H1 (cell line): ENCODE measurements around the gene MYRIP. TPM values are rescaled to one million over a fixed set of nuclear protein-coding genes. Genes with fewer than 3 reads are reported as not detected.

Experiments
- CTCF ChIA-PET: fragments of 300-600 bp; sonication (Branson Sonifier 250); formaldehyde crosslinking; loops from one replicate; lab custom pipeline; 2021; ENCODE audit not compliant: partially characterized antibody; lab: Charles Lee
- POLR2A ChIA-PET: fragments of 300-600 bp; sonication (Branson Sonifier 250); formaldehyde crosslinking; loops from one replicate; lab custom pipeline; 2021; ENCODE audit warnings: inconsistent platforms; ENCODE audit not compliant: partially characterized antibody; lab: Charles Lee
- DNase-seq, 2 experiments: peaks; one replicate each; pipeline versions ENCODE4 v3.0.0 to v3.0.0-alpha.2; 2010 to 2022; ENCODE audit warnings: low spot score in 2 of 2, low read depth in 1 of 2, mixed read lengths in 1 of 2
- FAIRE-seq: peaks from 2 replicates; lab custom pipeline; 2011; peaks lifted over from hg19 to GRCh38; lab: Jason Lieb, UNC
- H2AFZ ChIP-seq: 2 replicates; pipeline ENCODE4 v1.8.1; 2012; ENCODE audit warnings: low read length, inconsistent platforms
- H2AK5ac ChIP-seq: 2 replicates; pipeline ENCODE4 v1.6.1; 2013; ENCODE audit warnings: low read depth, low read length
- H2BK120ac ChIP-seq: replicated peaks from 2 replicates; pipeline ENCODE3; 2013; ENCODE audit warnings: low read depth, low read length, inconsistent platforms
- H2BK12ac ChIP-seq: 2 replicates; pipeline ENCODE4 v1.6.1; 2013; ENCODE audit warnings: low read depth, low read length
- H2BK15ac ChIP-seq: 2 replicates; pipeline ENCODE4 v1.6.1; 2013; ENCODE audit warnings: low read length
- H2BK20ac ChIP-seq: 2 replicates; pipeline ENCODE4 v1.6.1; 2013; ENCODE audit warnings: low read length
- H2BK5ac ChIP-seq: 2 replicates; pipeline ENCODE4 v1.6.1; 2013; ENCODE audit warnings: low read depth, low read length
- H3K14ac ChIP-seq: 2 replicates; pipeline ENCODE4 v1.6.1; 2013; ENCODE audit warnings: inconsistent platforms; ENCODE audit not compliant: insufficient read length
- H3K18ac ChIP-seq: 2 replicates; pipeline ENCODE4 v1.6.1; 2013; ENCODE audit warnings: low read length; ENCODE audit errors: extremely low read depth
- H3K23ac ChIP-seq: 2 replicates; pipeline ENCODE4 v1.6.1; 2013; ENCODE audit warnings: inconsistent platforms; ENCODE audit not compliant: insufficient read length
- H3K23me2 ChIP-seq: 2 replicates; pipeline ENCODE4 v1.6.1; 2013; ENCODE audit warnings: low read depth, low read length
- H3K27ac ChIP-seq: 2 replicates; pipeline ENCODE4 v1.6.1; 2011; ENCODE audit warnings: low read depth, low read length, inconsistent platforms
- H3K27me3 ChIP-seq, 4 experiments: replicated peaks in 1 of 4; 1 replicate in 1 of 4; 2 replicates in 3 of 4; pipeline versions ENCODE4 v1.6.1 to v1.8.1; 2011 to 2013; ENCODE audit warnings: low read length in 3 of 4, mild to moderate bottlenecking in 3 of 4, inconsistent platforms in 2 of 4, mixed read lengths in 2 of 4, moderate library complexity in 1 of 4; ENCODE audit not compliant: control insufficient read depth in 3 of 4, insufficient read depth in 3 of 4; ENCODE audit errors: extremely low read depth in 1 of 4
- H3K36me3 ChIP-seq, 4 experiments: 2 replicates each; pipeline versions ENCODE4 v1.6.1 to v1.8.1; 2011 to 2013; ENCODE audit warnings: mild to moderate bottlenecking in 4 of 4, low read length in 3 of 4, moderate library complexity in 2 of 4, control low read depth in 1 of 4, inconsistent platforms in 1 of 4; ENCODE audit not compliant: insufficient read depth in 4 of 4, control insufficient read depth in 2 of 4
- H3K4ac ChIP-seq: replicated peaks from 2 replicates; pipeline ENCODE3; 2013; ENCODE audit warnings: low read length, low read depth, mixed read lengths, inconsistent platforms; ENCODE audit not compliant: insufficient read length
- H3K4me1 ChIP-seq, 4 experiments: replicated peaks in 1 of 4; 1 replicate in 1 of 4; 2 replicates in 3 of 4; pipeline versions ENCODE4 v1.6.1 to v1.8.1; 2011 to 2013; ENCODE audit warnings: low read length in 3 of 4, inconsistent platforms in 2 of 4, mixed read lengths in 1 of 4; ENCODE audit not compliant: insufficient read depth in 4 of 4, control insufficient read depth in 3 of 4
- H3K4me2 ChIP-seq, 2 experiments: 2 replicates each; pipeline versions ENCODE4 v1.6.1 to v1.8.1; 2011 to 2013; ENCODE audit warnings: low read depth in 2 of 2, low read length in 2 of 2, control low read depth in 1 of 2, inconsistent platforms in 1 of 2, mild to moderate bottlenecking in 1 of 2; ENCODE audit not compliant: insufficient read depth in 1 of 2
- H3K4me3 ChIP-seq, 4 experiments: fragments of 200-600, 300-600 bp in 1 of 4; sonication (generic), shearing (Covaris generic), sonication (Bioruptor Twin) in 1 of 4; 2 replicates each; pipeline versions ENCODE4 v1.5.1 to v1.8.1; 2011 to 2016; ENCODE audit warnings: low read length in 4 of 4, low read depth in 3 of 4, control low read depth in 2 of 4, inconsistent platforms in 2 of 4, mild to moderate bottlenecking in 2 of 4, mixed read lengths in 1 of 4, moderate library complexity in 1 of 4; ENCODE audit not compliant: insufficient read depth in 2 of 4; ENCODE audit errors: extremely low read depth in 1 of 4
- H3K56ac ChIP-seq: replicated peaks from 2 replicates; pipeline ENCODE3; 2013; ENCODE audit warnings: low read depth, mild to moderate bottlenecking, mixed read lengths, low read length, inconsistent platforms; ENCODE audit not compliant: insufficient read length
- H3K79me1 ChIP-seq: 2 replicates; pipeline ENCODE4 v1.6.1; 2013; ENCODE audit warnings: low read depth, low read length, control low read depth
- H3K79me2 ChIP-seq, 2 experiments: 2 replicates each; pipeline versions ENCODE4 v1.6.1 to v1.8.1; 2012 to 2013; ENCODE audit warnings: low read length in 2 of 2, mild to moderate bottlenecking in 2 of 2, inconsistent platforms in 1 of 2; ENCODE audit not compliant: insufficient read depth in 2 of 2, control insufficient read depth in 1 of 2
- H3K9ac ChIP-seq, 4 experiments: replicated peaks in 1 of 4; 1 replicate in 1 of 4; 2 replicates in 3 of 4; pipeline versions ENCODE4 v1.6.1 to v1.8.1; 2011 to 2013; ENCODE audit warnings: low read depth in 3 of 4, low read length in 3 of 4, control low read depth in 2 of 4, mild to moderate bottlenecking in 2 of 4, moderate library complexity in 2 of 4, inconsistent platforms in 1 of 4; ENCODE audit errors: extremely low read depth in 1 of 4
- H3K9me3 ChIP-seq, 2 experiments: 2 replicates each; pipeline versions ENCODE4 v1.6.1 to v1.8.1; 2012 to 2013; ENCODE audit warnings: mild to moderate bottlenecking in 2 of 2, moderate library complexity in 2 of 2, control low read depth in 1 of 2, inconsistent platforms in 1 of 2, low read depth in 1 of 2, low read length in 1 of 2, mixed read lengths in 1 of 2; ENCODE audit not compliant: insufficient read depth in 2 of 2
- H4K20me1 ChIP-seq, 2 experiments: replicated peaks in 1 of 2; 2 replicates each; pipeline versions ENCODE3 to v1.8.1; 2011 to 2013; ENCODE audit warnings: inconsistent platforms in 2 of 2, low read length in 2 of 2, mild to moderate bottlenecking in 1 of 2; ENCODE audit not compliant: insufficient read depth in 2 of 2, control insufficient read depth in 1 of 2
- H4K5ac ChIP-seq: 2 replicates; pipeline ENCODE4 v1.6.1; 2013; ENCODE audit warnings: low read length, low read depth, mixed read lengths, inconsistent platforms; ENCODE audit not compliant: insufficient read length
- H4K8ac ChIP-seq: 2 replicates; pipeline ENCODE4 v1.8.0; 2013; ENCODE audit warnings: mild to moderate bottlenecking, moderate library complexity, low read length, inconsistent platforms; ENCODE audit not compliant: insufficient read depth; ENCODE audit errors: extremely low read depth
- H4K91ac ChIP-seq: replicated peaks from 2 replicates; pipeline ENCODE3; 2013; ENCODE audit warnings: low read length, mixed read lengths, inconsistent platforms; ENCODE audit not compliant: insufficient read length
- SAP30 ChIP-seq: fragments of 300-600 bp; sonication (generic); IDR thresholded peaks from 2 replicates; pipeline ENCODE4 v1.7.1; 2012; ENCODE audit warnings: low read length, moderate library complexity, mild to moderate bottlenecking, inconsistent platforms; ENCODE audit not compliant: insufficient read depth, insufficient replicate concordance
- WGBS, 2 experiments: shearing (Covaris generic) in 1 of 2; methylation state at CpG; one replicate each; pipeline versions ENCODE4 v1.1.6 to v1.1.7; 2013 to 2015; ENCODE audit warnings: low lambda C conversion rate in 2 of 2, mixed read lengths in 2 of 2, inconsistent platforms in 1 of 2, low coverage in 1 of 2, missing lambda C conversion rate in 1 of 2; ENCODE audit not compliant: insufficient replicate concordance in 2 of 2, insufficient coverage in 1 of 2, insufficient read length in 1 of 2; ENCODE audit errors: extremely low coverage in 1 of 2, missing lambda C conversion rate in 1 of 2; 5-methylcytosine and 5-hydroxymethylcytosine counted together
- polyA plus RNA-seq, 7 experiments: library from polyadenylated mRNA; depleted of rRNA in 3 of 7; stranded (reverse) in 5 of 7; unstranded in 2 of 7; fragments of >200 nt in 5 of 7; fragments of 200-250 nt in 2 of 7; gene quantifications; 1 replicate in 5 of 7; 2 replicates in 1 of 7; 4 replicates in 1 of 7; pipeline versions ENCODE4 v1.2.1 to v1.2.3, GENCODE V29; 2011 to 2013; ENCODE audit warnings: missing spikeins in 2 of 7, mixed read lengths in 2 of 7
- total RNA-seq: library from RNA; stranded (reverse); fragmentation: NEBNext Ultra II Directional; extraction: Animal tissue kit (Norgen Biotek cat#: 25700); gene quantifications from 2 replicates; pipeline ENCODE4 v1.2.1, GENCODE V29; 2021

The MYRIP gene
- total and polyA plus RNA-seq, 2 of the 8 experiments (the other 6 are each of a cell fraction or from before 2014, with no cell fraction given), result 0.54 to 4.3 TPM

GRCh38 chr3:40042752-40043443, 233.5 kb downstream of the MYRIP start:
- H3K9ac ChIP-seq, result no peak overlapping the region
- TF ChIP-seq SAP30, result no peak
- TF ChIP-seq, all 59 proteins: peak for 0
- Histone ChIP-seq H4K91ac (no peak overlapping the region), H3K23ac (no peak overlapping the region), H2AK5ac (no peak overlapping the region), H3K27ac (no peak overlapping the region), H2AFZ (no peak overlapping the region), H2BK20ac (no peak overlapping the region), H4K5ac (no peak overlapping the region), H3K36me3 (no peaks in the 10 kb centered on the region), H2BK15ac (no peak overlapping the region), H3K4ac (no peak overlapping the region), H4K20me1 (no peaks in the 10 kb centered on the region), H3K4me3 (no peak overlapping the region), H3K23me2 (no peaks in the 10 kb centered on the region; the same call in 1 of the 2 replicates), H2BK5ac (no peak overlapping the region), H3K56ac (no peak overlapping the region), H3K4me1 (peaks cover 0 to 8% (median 1%) of the 10 kb centered on the region in 4 experiments; a peak in 3 of 7 replicates), H4K8ac (no peak overlapping the region), H3K9me3 (no peaks in the 10 kb centered on the region), H3K79me1 (no peaks in the 10 kb centered on the region), H3K27me3 (no peaks in the 10 kb centered on the region), H2BK120ac (no peak overlapping the region), H3K18ac (no peak overlapping the region), H3K79me2 (no peaks in the 10 kb centered on the region), H3K4me2 (no peak overlapping the region), H3K14ac (no peak overlapping the region), H2BK12ac (no peak overlapping the region)
- no peak for FAIRE-seq
- ChIA-PET POLR2A (no interaction called here), CTCF (no interaction called here)
- no peak for DNase-seq
- WGBS, 2 experiments, result 90% methylated on average over 4 of the region's 4 CpGs; no CpG with 5 or more reads in 1 of the 2 experiments
